Measurements from ENCODE around the gene NOL3.

Gene NOL3

GRCh38 chr16:67199011-67199807 lies 28.9 kb downstream of the NOL3 start, which contains the start of gene ELMO3:
TSS of gene ELMO3 (plus strand) at chr16:67199131. CDS start at chr16:67199327, 196 bp downstream.
- Histone ChIP-seq H3K4me2 (ENCODE audit: low read depth, low read length, poor library complexity, severe bottlenecking) (no peak within 1 kb of the TSS), H2AFZ (ENCODE audit: low read length) (no peak within 1 kb of the TSS), H4K20me1 (ENCODE audit: insufficient read depth, low read length, poor library complexity, severe bottlenecking) (peaks cover 10% of the 10 kb centered on the region), H3K9me2 (replicated peaks; ENCODE audit: low read depth, low read length) (no peaks in the 10 kb centered on the region), H3K9ac (ENCODE audit: low read depth, low read length, poor library complexity, severe bottlenecking) (no peak within 1 kb of the TSS), H3K4me3 (ENCODE audit: low read length, poor library complexity, severe bottlenecking) (no peak within 1 kb of the TSS), H3K36me3 (ENCODE audit: insufficient read depth, low read length) (peaks cover 74% of the 10 kb centered on the region; the same call in 1 of the 2 replicates), H3K4me1 (ENCODE audit: insufficient read depth, low read length, poor library complexity, severe bottlenecking) (peaks cover 6% of the 10 kb centered on the region), H3K9me3 (ENCODE audit: insufficient read depth, low read depth, low read length) (no peaks in the 10 kb centered on the region), H3K27me3 (ENCODE audit: insufficient read depth, low read length, poor library complexity, severe bottlenecking) (no peaks in the 10 kb centered on the region), H3F3A (ENCODE audit: low read depth) (no peaks in the 10 kb centered on the region), H3K79me2 (ENCODE audit: insufficient read depth, low read length) (peaks cover 27% of the 10 kb centered on the region)
- TF ChIP-seq CTCF (conservative IDR thresholded peaks at IDR 0.05; ENCODE audit: low read length), result no peak
- TF ChIP-seq EZH2phosphoT487 (IDR thresholded peaks at IDR 0.05; ENCODE audit: borderline replicate concordance), result no peak

GRCh38 chr16:67199808-67200198 lies 29.5 kb downstream of the NOL3 start:
- Histone ChIP-seq H3K36me3 (ENCODE audit: insufficient read depth, low read length) (peaks cover 71% of the 10 kb centered on the region; the same call in 1 of the 2 replicates), H2AFZ (ENCODE audit: low read length) (no peak overlapping the region), H3K9me2 (replicated peaks; ENCODE audit: low read depth, low read length) (no peaks in the 10 kb centered on the region), H3K9me3 (ENCODE audit: insufficient read depth, low read depth, low read length) (no peaks in the 10 kb centered on the region), H3K4me1 (ENCODE audit: insufficient read depth, low read length, poor library complexity, severe bottlenecking) (peaks cover 5% of the 10 kb centered on the region), H3K27me3 (ENCODE audit: insufficient read depth, low read length, poor library complexity, severe bottlenecking) (no peaks in the 10 kb centered on the region), H3K4me3 (ENCODE audit: low read length, poor library complexity, severe bottlenecking) (no peak overlapping the region), H3K79me2 (ENCODE audit: insufficient read depth, low read length) (peaks cover 22% of the 10 kb centered on the region), H3F3A (ENCODE audit: low read depth) (no peaks in the 10 kb centered on the region), H3K4me2 (ENCODE audit: low read depth, low read length, poor library complexity, severe bottlenecking) (no peak overlapping the region), H3K9ac (ENCODE audit: low read depth, low read length, poor library complexity, severe bottlenecking) (no peak overlapping the region), H4K20me1 (ENCODE audit: insufficient read depth, low read length, poor library complexity, severe bottlenecking) (peaks cover 8% of the 10 kb centered on the region)
- TF ChIP-seq EZH2phosphoT487 (IDR thresholded peaks at IDR 0.05; ENCODE audit: borderline replicate concordance) (no peak), CTCF (conservative IDR thresholded peaks at IDR 0.05; ENCODE audit: low read length) (no peak)

DNA sequence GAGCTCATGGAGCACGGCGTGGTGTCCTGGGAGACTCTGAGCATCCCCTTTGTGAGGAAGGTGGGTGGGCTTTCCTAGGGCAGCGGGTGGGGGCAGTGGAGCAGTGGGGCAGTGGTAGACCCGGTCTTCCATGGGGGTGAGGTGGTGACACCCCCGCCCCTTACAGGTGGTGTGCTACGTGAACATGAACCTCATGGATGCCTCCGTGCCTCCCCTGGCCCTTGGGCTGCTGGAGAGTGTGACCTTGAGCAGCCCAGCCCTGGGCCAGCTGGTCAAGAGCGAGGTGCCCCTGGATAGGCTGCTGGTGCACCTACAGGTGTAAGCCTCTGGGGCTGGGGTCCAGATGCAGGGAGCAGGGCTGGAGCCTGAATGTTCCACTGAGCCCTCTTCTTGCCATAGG lies 30.2 kb downstream of the NOL3 start:
- TF ChIP-seq EZH2phosphoT487 (IDR thresholded peaks at IDR 0.05; ENCODE audit: borderline replicate concordance) (no peak), CTCF (conservative IDR thresholded peaks at IDR 0.05; ENCODE audit: low read length) (no peak)
- Histone ChIP-seq H3K4me1 (ENCODE audit: insufficient read depth, low read length, poor library complexity, severe bottlenecking) (peaks cover 5% of the 10 kb centered on the region), H2AFZ (ENCODE audit: low read length) (no peak overlapping the region), H3F3A (ENCODE audit: low read depth) (no peaks in the 10 kb centered on the region), H3K9ac (ENCODE audit: low read depth, low read length, poor library complexity, severe bottlenecking) (no peak overlapping the region), H3K4me2 (ENCODE audit: low read depth, low read length, poor library complexity, severe bottlenecking) (no peak overlapping the region), H3K79me2 (ENCODE audit: insufficient read depth, low read length) (peaks cover 15% of the 10 kb centered on the region), H3K36me3 (ENCODE audit: insufficient read depth, low read length) (peaks cover 64% of the 10 kb centered on the region; the same call in 1 of the 2 replicates), H3K4me3 (ENCODE audit: low read length, poor library complexity, severe bottlenecking) (no peak overlapping the region), H4K20me1 (ENCODE audit: insufficient read depth, low read length, poor library complexity, severe bottlenecking) (peaks cover 8% of the 10 kb centered on the region), H3K9me3 (ENCODE audit: insufficient read depth, low read depth, low read length) (no peaks in the 10 kb centered on the region), H3K9me2 (replicated peaks; ENCODE audit: low read depth, low read length) (no peaks in the 10 kb centered on the region), H3K27me3 (ENCODE audit: insufficient read depth, low read length, poor library complexity, severe bottlenecking) (no peaks in the 10 kb centered on the region)
